ENCODE measurements around the gene PDE3B. TPM values are rescaled to one million over a fixed set of nuclear protein-coding genes. Genes with fewer than 3 reads are reported as not detected.
"Not testable (repeated sequence)": the region's sequence is repeated elsewhere in the genome, so short reads cannot be mapped to it uniquely, and the experiment has no call there.

The PDE3B gene
- total RNA-seq, 1 donor from 2014 or later = 5.1 TPM

GRCh38 chr11:14860511-14860910, 216.9 kb downstream of the PDE3B start:
- Histone ChIP-seq H3K27ac (no peak overlapping the region), H3K9me3 (no peaks in the 10 kb centered on the region), H3K4me1 (no peaks in the 10 kb centered on the region), H3K4me3 (no peak overlapping the region), H3K36me3 (peaks cover 0 to 13% of the 10 kb centered on the region in 2 donors), H3K27me3 (no peaks in the 10 kb centered on the region)
- no peak for DNase-seq (ENCODE audit: low spot score in 2 of 2)
- intact Hi-C loops (cut with DNase I) = no loop called here
- TF ChIP-seq CTCF (IDR thresholded peaks at IDR 0.05) = no peak

- Histone ChIP-seq H3K27me3 (no peaks in the 10 kb centered on the region), H3K27ac (no peak overlapping the region), H3K36me3 (peaks cover 0 to 13% of the 10 kb centered on the region in 2 donors), H3K4me1 (no peaks in the 10 kb centered on the region), H3K4me3 (no peak overlapping the region), H3K9me3 (no peaks in the 10 kb centered on the region)
- TF ChIP-seq CTCF (IDR thresholded peaks at IDR 0.05) = no peak
- DNase-seq (ENCODE audit: low spot score in 2 of 2) = no peak
- intact Hi-C loops (cut with DNase I) = no loop called here
Observed at GRCh38 chr11:14861680-14862079, 218.1 kb downstream of the PDE3B start.

GRCh38 chr11:14863775-14864174, 220.2 kb downstream of the PDE3B start:
- H3K9me3 ChIP-seq; H3K27ac ChIP-seq; intact Hi-C loops (cut with DNase I); H3K27me3 ChIP-seq; H3K4me1 ChIP-seq; H3K4me3 ChIP-seq; DNase-seq (ENCODE audit: low spot score in 2 of 2): not testable (repeated sequence)
- H3K36me3 ChIP-seq = peaks cover 0 to 13% of the 10 kb centered on the region in 2 donors

- Histone ChIP-seq H3K36me3 (peaks cover 0 to 13% of the 10 kb centered on the region in 2 donors), H3K9me3 (no peaks in the 10 kb centered on the region), H3K4me1 (no peaks in the 10 kb centered on the region), H3K27me3 (no peaks in the 10 kb centered on the region), H3K27ac (no peak overlapping the region), H3K4me3 (no peak overlapping the region)
- DNase-seq (ENCODE audit: low spot score in 2 of 2) = no peak
- TF ChIP-seq CTCF (IDR thresholded peaks at IDR 0.05) = no peak
- intact Hi-C loops (cut with DNase I) = no loop called here
Observed at GRCh38 chr11:14872032-14872431, 228.4 kb downstream of the PDE3B start.

GRCh38 chr11:14873632-14874031, 230.0 kb downstream of the PDE3B start:
- no peaks in the 10 kb centered on the region for H3K9me3 ChIP-seq
- peaks cover 4 to 14% of the 10 kb centered on the region in 2 donors for H3K36me3 ChIP-seq
- no peaks in the 10 kb centered on the region for H3K27me3 ChIP-seq
- H3K4me1 ChIP-seq = no peaks in the 10 kb centered on the region
- no peak overlapping the region for H3K27ac ChIP-seq
- H3K4me3 ChIP-seq = no peak overlapping the region
- no peak for DNase-seq (ENCODE audit: low spot score in 2 of 2)
- intact Hi-C loops (cut with DNase I) = no loop called here
- TF ChIP-seq CTCF (IDR thresholded peaks at IDR 0.05) = no peak

GRCh38 chr11:14875163-14875562, 231.6 kb downstream of the PDE3B start:
- Histone ChIP-seq H3K27ac (no peak overlapping the region), H3K9me3 (no peaks in the 10 kb centered on the region), H3K4me1 (no peaks in the 10 kb centered on the region), H3K4me3 (no peak overlapping the region), H3K36me3 (peaks cover 4 to 14% of the 10 kb centered on the region in 2 donors), H3K27me3 (no peaks in the 10 kb centered on the region)
- no peak for TF ChIP-seq CTCF (IDR thresholded peaks at IDR 0.05)
- intact Hi-C loops (cut with DNase I) = no loop called here
- DNase-seq (ENCODE audit: low spot score in 2 of 2) = no peak
